CD4-positive, CD25-positive, alpha-beta regulatory T cell (primary cell): ENCODE results near the gene MAPKBP1. TPM values are rescaled to one million over a fixed set of nuclear protein-coding genes. Genes with fewer than 3 reads are reported as not detected.

Source experiments
- ATAC-seq, 2 donors: fragments of 150-1000 bp; cut with Tn5 transposase; one replicate each; pipeline ENCODE4 v1.10.0; 2021; ENCODE audit warnings: low read depth in 2 of 2, moderate number of reproducible peaks in 2 of 2, moderate library complexity in 1 of 2
- DNase-seq, 3 donors: peaks; one replicate each; pipeline versions ENCODE4 v3.0.0 to v3.0.0-alpha.2; 2012 to 2022; ENCODE audit warnings: mixed read lengths in 1 of 3
- H3K27ac ChIP-seq: one replicate; pipeline ENCODE4 v1.7.0; 2013; ENCODE audit warnings: mild to moderate bottlenecking, low read length; ENCODE audit not compliant: insufficient read depth, poor library complexity, severe bottlenecking
- H3K27me3 ChIP-seq: one replicate; pipeline ENCODE4 v1.7.0; 2013; ENCODE audit warnings: low read length; ENCODE audit not compliant: control insufficient read depth, insufficient read depth
- H3K36me3 ChIP-seq: one replicate; pipeline ENCODE4 v1.7.0; 2013; ENCODE audit warnings: mild to moderate bottlenecking, low read length, moderate library complexity; ENCODE audit not compliant: control insufficient read depth, insufficient read depth
- H3K4me1 ChIP-seq: 2 replicates; pipeline ENCODE4 v1.7.0; 2013; ENCODE audit warnings: mild to moderate bottlenecking, low read length; ENCODE audit not compliant: insufficient read depth, control insufficient read depth, poor library complexity, severe bottlenecking
- H3K4me3 ChIP-seq: one replicate; pipeline ENCODE4 v1.7.0; 2013; ENCODE audit warnings: low read depth, mild to moderate bottlenecking, low read length, moderate library complexity
- H3K9me3 ChIP-seq, 2 experiments: 1 replicate in 1 of 2; 2 replicates in 1 of 2; pipeline ENCODE4 v1.7.0; 2013; ENCODE audit warnings: low read length in 2 of 2, mild to moderate bottlenecking in 1 of 2, moderate library complexity in 1 of 2; ENCODE audit not compliant: control insufficient read depth in 2 of 2
- H3K27ac Mint-ChIP-seq, 3 donors: one replicate each; pipeline ENCODE4 v1.8.0; 2020 to 2022; ENCODE audit warnings: mild to moderate bottlenecking in 3 of 3, mixed read lengths in 3 of 3, moderate library complexity in 2 of 3
- H3K27me3 Mint-ChIP-seq: one replicate; pipeline ENCODE4 v1.8.0; 2022; ENCODE audit warnings: mild to moderate bottlenecking, mixed read lengths
- H3K36me3 Mint-ChIP-seq: one replicate; pipeline ENCODE4 v1.8.0; 2020; ENCODE audit warnings: mixed read lengths
- H3K4me1 Mint-ChIP-seq, 4 donors: one replicate each; pipeline ENCODE4 v1.8.0; 2020 to 2022; ENCODE audit warnings: mixed read lengths in 4 of 4, mild to moderate bottlenecking in 1 of 4
- H3K4me3 Mint-ChIP-seq, 4 donors: one replicate each; pipeline ENCODE4 v1.8.0; 2020 to 2022; ENCODE audit warnings: mild to moderate bottlenecking in 4 of 4, mixed read lengths in 4 of 4, moderate library complexity in 3 of 4
- H3K9me3 Mint-ChIP-seq, 7 donors: one replicate each; pipeline ENCODE4 v1.8.0; 2020 to 2022; ENCODE audit warnings: mixed read lengths in 7 of 7, mild to moderate bottlenecking in 3 of 7, moderate library complexity in 2 of 7
- polyA plus RNA-seq, 4 donors: library from polyadenylated mRNA; unstranded; fragments of 300-500 nt; fragmentation: Illumina TruSeq; gene quantifications; one replicate each; pipeline ENCODE4 v1.2.3, GENCODE V29; 2021
- total RNA-seq: library from RNA; stranded (reverse); gene quantifications from one replicate; pipeline ENCODE4 v1.2.3, GENCODE V29; 2022

Gene MAPKBP1
- total and polyA plus RNA-seq, 5 donors from 2014 or later = 1.9 to 40.4 (median 2.7) TPM

DNA sequence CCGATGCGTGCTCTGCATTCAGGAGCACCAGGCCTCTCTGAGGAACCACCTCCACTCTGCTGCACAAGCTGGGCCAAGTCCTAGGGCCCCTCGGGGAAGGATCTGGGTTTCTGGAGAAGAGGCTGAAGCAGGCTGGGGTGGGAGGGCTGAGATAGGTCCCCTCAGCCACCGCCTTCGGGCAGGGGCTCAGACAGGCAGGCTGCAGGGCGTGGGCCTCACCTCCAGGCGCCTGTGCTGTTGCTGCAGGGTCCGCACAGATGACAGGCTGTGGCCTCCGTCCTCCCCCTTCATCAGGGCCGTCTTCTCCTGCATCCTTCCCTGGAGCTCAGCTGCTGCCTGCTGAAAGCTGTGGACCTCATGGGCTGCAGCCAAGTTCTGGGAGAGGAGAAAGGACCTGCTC is 79.5 kb downstream of the MAPKBP1 start:
- Mint-ChIP-seq H3K4me3 (no peak overlapping the region), H3K27me3 (no peaks in the 10 kb centered on the region), H3K9me3 (no peaks in the 10 kb centered on the region), H3K36me3 (no peaks in the 10 kb centered on the region), H3K4me1 (peaks cover 0 to 4% (median 0%) of the 10 kb centered on the region in 4 donors), H3K27ac (no peak overlapping the region)
- H3K9me3 ChIP-seq = no peaks in the 10 kb centered on the region
- H3K4me1 ChIP-seq = no peaks in the 10 kb centered on the region
- ATAC-seq = no peak
- DNase-seq = no peak
- H3K27ac ChIP-seq = no peak overlapping the region
- no peaks in the 10 kb centered on the region for H3K36me3 ChIP-seq
- H3K27me3 ChIP-seq = no peaks in the 10 kb centered on the region
- no peak overlapping the region for H3K4me3 ChIP-seq

DNA sequence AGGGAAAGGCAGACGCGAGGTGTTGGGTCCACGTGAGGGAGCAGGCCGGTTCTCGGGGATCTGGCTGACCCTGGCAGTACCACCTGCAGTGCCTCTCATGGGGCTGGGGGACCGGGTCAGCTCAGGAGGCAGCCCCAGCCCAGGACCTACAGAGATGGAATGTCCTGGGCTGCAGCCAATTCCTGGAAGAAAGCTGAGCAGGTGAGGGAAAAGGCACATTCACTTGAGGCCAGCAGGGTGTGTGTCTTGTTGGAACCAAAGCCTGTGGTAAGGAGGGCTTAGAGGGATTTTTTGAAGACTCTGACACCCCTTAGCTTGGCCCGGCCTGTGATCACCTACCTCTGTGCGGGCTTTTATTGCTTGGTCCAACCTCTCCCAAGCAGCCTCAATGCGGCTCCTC is 80.2 kb downstream of the MAPKBP1 start:
- Histone ChIP-seq H3K27me3 (no peaks in the 10 kb centered on the region), H3K4me3 (no peak overlapping the region), H3K36me3 (no peaks in the 10 kb centered on the region), H3K9me3 (no peaks in the 10 kb centered on the region), H3K27ac (no peak overlapping the region), H3K4me1 (no peaks in the 10 kb centered on the region)
- Mint-ChIP-seq H3K4me3 (no peak overlapping the region), H3K27ac (no peak overlapping the region), H3K4me1 (peaks cover 0 to 4% (median 0%) of the 10 kb centered on the region in 4 donors), H3K36me3 (no peaks in the 10 kb centered on the region), H3K27me3 (no peaks in the 10 kb centered on the region), H3K9me3 (no peaks in the 10 kb centered on the region)
- DNase-seq = no peak
- ATAC-seq = no peak

DNA sequence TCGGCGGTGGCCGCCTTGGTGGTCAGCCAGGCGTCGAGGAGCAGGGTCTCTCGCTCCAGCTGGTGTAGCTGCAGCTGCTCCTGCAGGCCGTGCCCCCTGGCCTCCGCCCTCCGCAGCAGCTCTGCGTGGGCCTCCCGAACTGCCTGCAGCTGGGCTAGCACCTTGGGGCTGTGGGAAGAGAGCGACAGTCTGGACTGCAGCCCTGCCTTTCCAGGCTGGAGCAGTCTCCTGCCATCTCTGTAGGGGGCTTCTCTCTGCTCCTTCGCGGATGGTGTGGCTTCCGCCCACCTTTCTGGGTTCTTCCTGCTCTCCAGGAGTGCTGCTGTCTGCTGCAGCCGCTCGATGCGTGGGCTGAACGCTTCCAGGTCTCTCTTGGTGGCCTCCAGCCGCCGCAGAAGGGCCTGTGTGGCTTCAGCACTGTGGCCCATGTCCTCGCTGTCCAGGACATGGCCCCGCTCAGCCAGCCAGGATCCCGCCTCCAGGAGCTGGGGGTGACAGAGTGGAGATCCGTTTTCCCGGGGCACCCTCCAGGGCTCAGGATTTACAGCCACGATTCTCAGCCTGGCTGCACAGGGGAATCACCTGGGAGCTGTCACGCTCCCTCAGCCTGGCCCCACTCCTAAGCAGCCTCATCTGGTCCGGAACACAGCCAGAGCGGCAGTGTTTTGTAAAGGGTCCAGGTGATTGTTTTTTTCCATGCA is 81.1 kb downstream of the MAPKBP1 start:
- no peaks in the 10 kb centered on the region for H3K9me3 ChIP-seq
- Mint-ChIP-seq H3K27me3 (no peaks in the 10 kb centered on the region), H3K36me3 (no peaks in the 10 kb centered on the region), H3K27ac (no peak overlapping the region), H3K4me3 (no peak overlapping the region), H3K4me1 (peaks cover 0 to 5% (median 2%) of the 10 kb centered on the region in 4 donors), H3K9me3 (no peaks in the 10 kb centered on the region)
- no peaks in the 10 kb centered on the region for H3K36me3 ChIP-seq
- H3K4me3 ChIP-seq = no peak overlapping the region
- no peak overlapping the region for H3K27ac ChIP-seq
- no peaks in the 10 kb centered on the region for H3K4me1 ChIP-seq
- ATAC-seq = no peak
- no peaks in the 10 kb centered on the region for H3K27me3 ChIP-seq
- no peak for DNase-seq

DNA sequence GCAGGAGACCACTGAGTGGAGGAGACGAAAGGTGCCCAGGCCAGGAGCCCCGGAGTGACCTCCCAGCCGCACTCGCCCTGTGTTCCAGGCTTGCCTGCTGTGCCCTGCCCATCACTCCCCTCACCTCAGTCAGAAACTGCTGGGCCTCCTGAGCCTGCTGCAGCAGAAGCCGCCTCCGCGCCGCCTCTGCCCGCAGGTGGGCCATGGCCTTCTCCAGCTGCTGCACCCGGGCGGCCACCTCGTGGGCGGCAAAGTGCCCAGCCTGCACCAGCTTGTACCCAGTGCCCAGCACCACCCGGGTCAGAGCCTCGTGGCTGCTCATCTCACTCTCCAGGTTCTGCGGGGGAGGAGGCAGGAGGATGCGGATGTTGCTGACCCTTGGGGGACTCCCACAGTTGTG is 82.0 kb downstream of the MAPKBP1 start:
- Mint-ChIP-seq H3K4me3 (no peak overlapping the region), H3K36me3 (no peaks in the 10 kb centered on the region), H3K4me1 (peaks cover 0 to 5% (median under 1%) of the 10 kb centered on the region in 4 donors), H3K9me3 (no peaks in the 10 kb centered on the region), H3K27me3 (no peaks in the 10 kb centered on the region), H3K27ac (no peak overlapping the region)
- Histone ChIP-seq H3K27ac (no peak overlapping the region), H3K4me3 (no peak overlapping the region), H3K4me1 (no peaks in the 10 kb centered on the region), H3K36me3 (no peaks in the 10 kb centered on the region), H3K9me3 (no peaks in the 10 kb centered on the region), H3K27me3 (no peaks in the 10 kb centered on the region)
- DNase-seq (no peak), ATAC-seq (no peak)

GRCh38 chr15:41856716-41857115 is 82.4 kb downstream of the MAPKBP1 start:
- Histone ChIP-seq H3K36me3 (no peaks in the 10 kb centered on the region), H3K27ac (no peak overlapping the region), H3K4me3 (no peak overlapping the region), H3K9me3 (no peaks in the 10 kb centered on the region), H3K27me3 (no peaks in the 10 kb centered on the region), H3K4me1 (no peaks in the 10 kb centered on the region)
- DNase-seq (no peak), ATAC-seq (no peak)
- Mint-ChIP-seq H3K27ac (no peak overlapping the region), H3K4me3 (no peak overlapping the region), H3K9me3 (no peaks in the 10 kb centered on the region), H3K4me1 (peaks cover 0 to 5% (median 0%) of the 10 kb centered on the region in 4 donors), H3K27me3 (no peaks in the 10 kb centered on the region), H3K36me3 (no peaks in the 10 kb centered on the region)

GRCh38 chr15:41857316-41857715 is 83.0 kb downstream of the MAPKBP1 start:
- Mint-ChIP-seq H3K9me3 (no peaks in the 10 kb centered on the region), H3K27ac (no peak overlapping the region), H3K4me3 (no peak overlapping the region), H3K27me3 (no peaks in the 10 kb centered on the region), H3K36me3 (no peaks in the 10 kb centered on the region), H3K4me1 (peaks cover 0 to 5% (median 0%) of the 10 kb centered on the region in 4 donors)
- ATAC-seq = no peak
- Histone ChIP-seq H3K4me3 (no peak overlapping the region), H3K36me3 (no peaks in the 10 kb centered on the region), H3K27ac (no peak overlapping the region), H3K4me1 (no peaks in the 10 kb centered on the region), H3K9me3 (no peaks in the 10 kb centered on the region), H3K27me3 (no peaks in the 10 kb centered on the region)
- no peak for DNase-seq

DNA sequence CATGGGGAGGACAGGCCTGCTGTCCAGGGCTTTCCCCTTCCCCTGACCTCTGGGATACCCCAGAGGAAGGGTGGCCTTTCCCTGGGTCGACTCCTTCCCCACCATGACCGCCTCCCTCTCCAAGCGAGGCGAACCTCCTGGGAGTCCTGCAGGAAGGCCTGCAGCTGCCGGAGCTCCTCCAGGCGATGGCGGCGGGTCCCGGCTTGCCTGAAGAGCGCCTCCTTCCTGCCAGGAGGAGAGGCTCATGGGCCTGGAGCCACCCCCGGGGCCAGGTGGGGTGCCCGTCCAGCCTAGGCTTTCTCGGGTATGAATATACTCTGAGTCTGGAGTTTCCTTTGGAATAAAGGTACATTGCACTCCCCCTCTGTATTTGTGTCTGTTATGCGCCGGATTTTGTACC is 84.5 kb downstream of the MAPKBP1 start:
- Mint-ChIP-seq H3K9me3 (no peaks in the 10 kb centered on the region), H3K27ac (no peak overlapping the region), H3K4me3 (no peak overlapping the region), H3K4me1 (peaks cover 0 to 5% (median 0%) of the 10 kb centered on the region in 4 donors), H3K36me3 (no peaks in the 10 kb centered on the region), H3K27me3 (no peaks in the 10 kb centered on the region)
- no peak for ATAC-seq
- no peaks in the 10 kb centered on the region for H3K36me3 ChIP-seq
- H3K4me1 ChIP-seq = no peaks in the 10 kb centered on the region
- no peaks in the 10 kb centered on the region for H3K9me3 ChIP-seq
- no peak overlapping the region for H3K27ac ChIP-seq
- no peaks in the 10 kb centered on the region for H3K27me3 ChIP-seq
- DNase-seq = no peak
- H3K4me3 ChIP-seq = no peak overlapping the region
